Ovary (tissue), 3 donors: ENCODE data around the gene UIMC1.

Experiments
- POLR2A ChIP-seq: fragments of 450-650 bp; IDR thresholded peaks from one replicate; pipeline ENCODE4 v1.6.1; 2017; ENCODE audit warnings: antibody characterized with exemption, mild to moderate bottlenecking, moderate library complexity
- TF ChIP-seq, protein P1 (sequence below), 3 donors: fragments of 450-650 bp in 2 of 3; fragments of 200-600 bp in 1 of 3; IDR thresholded peaks; one replicate each; pipeline versions ENCODE4 v1.5.1 to v1.8.0; 2016 to 2022; ENCODE audit warnings: antibody characterized with exemption in 3 of 3, mild to moderate bottlenecking in 1 of 3
- donor health status: DM: no; HTN: no; CAD: no.

DNA sequence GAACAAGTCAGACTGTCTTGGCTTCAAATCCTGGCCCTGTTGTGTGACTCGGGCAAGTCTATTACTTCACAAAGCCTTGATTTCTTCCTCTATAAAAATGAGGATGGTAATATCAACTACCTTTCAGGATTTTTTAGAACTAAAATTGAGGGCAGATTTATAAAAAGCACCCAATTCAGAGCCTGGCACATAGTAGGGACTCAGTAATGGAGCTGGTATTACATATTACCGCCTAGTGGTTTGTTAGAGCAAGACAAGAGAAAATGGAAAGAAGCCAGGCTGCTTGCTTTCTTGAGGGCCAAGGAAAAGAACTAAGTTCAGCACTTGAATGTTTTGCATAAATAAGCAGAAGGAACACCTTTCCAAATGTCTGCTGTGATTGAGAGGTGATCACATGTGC lies 35.4 kb upstream of the UIMC1 start:
- TF ChIP-seq, protein P1, sequence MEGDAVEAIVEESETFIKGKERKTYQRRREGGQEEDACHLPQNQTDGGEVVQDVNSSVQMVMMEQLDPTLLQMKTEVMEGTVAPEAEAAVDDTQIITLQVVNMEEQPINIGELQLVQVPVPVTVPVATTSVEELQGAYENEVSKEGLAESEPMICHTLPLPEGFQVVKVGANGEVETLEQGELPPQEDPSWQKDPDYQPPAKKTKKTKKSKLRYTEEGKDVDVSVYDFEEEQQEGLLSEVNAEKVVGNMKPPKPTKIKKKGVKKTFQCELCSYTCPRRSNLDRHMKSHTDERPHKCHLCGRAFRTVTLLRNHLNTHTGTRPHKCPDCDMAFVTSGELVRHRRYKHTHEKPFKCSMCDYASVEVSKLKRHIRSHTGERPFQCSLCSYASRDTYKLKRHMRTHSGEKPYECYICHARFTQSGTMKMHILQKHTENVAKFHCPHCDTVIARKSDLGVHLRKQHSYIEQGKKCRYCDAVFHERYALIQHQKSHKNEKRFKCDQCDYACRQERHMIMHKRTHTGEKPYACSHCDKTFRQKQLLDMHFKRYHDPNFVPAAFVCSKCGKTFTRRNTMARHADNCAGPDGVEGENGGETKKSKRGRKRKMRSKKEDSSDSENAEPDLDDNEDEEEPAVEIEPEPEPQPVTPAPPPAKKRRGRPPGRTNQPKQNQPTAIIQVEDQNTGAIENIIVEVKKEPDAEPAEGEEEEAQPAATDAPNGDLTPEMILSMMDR (IDR thresholded peaks at IDR 0.05): no peak
- no peak for TF ChIP-seq POLR2A
